ENCODE measurements around the gene ZNF878.

ZNF878 gene

DNA sequence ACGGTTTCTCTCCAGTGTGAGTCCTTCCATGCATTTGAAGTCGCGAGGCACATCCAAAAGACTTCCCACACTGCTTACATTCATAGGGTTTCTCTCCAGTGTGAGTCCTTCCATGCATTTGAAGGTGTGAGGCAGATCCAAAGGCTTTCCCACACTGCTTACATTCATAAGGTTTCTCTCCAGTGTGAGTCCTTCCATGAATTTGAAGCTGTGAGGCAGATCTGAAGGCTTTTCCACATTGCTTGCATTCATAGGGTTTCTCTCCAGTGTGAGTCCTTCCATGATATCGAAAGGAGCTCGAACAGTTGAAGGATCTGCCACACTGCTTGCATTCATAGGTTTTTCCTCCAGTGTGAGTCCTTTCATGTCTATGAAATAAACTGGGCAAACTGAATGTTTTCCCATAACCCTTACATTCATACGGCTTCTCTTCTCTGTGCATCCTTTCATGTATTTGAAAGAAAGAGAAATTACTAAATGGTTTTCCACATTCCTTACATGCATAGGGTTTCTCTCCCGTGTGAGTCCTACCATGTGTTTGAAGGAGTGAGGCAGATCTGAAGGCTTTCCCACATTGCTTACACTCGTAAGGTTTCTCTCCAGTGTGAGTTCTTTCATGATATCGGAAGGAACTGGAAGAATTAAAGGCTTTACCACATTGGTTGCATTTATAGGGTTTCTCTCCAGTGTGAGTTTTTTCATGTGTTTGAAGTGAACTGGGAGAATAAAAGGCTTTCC, 37.6 kb downstream of the ZNF878 start:
- H3K4me1 ChIP-seq (ENCODE audit: control insufficient read depth, insufficient read depth, low read length), result no peaks in the 10 kb centered on the region
- peaks cover 24% of the 10 kb centered on the region for H3K9me3 ChIP-seq (ENCODE audit: control insufficient read depth, low read length)
- no peak overlapping the region for H3K4me3 ChIP-seq (ENCODE audit: low read length)
- H3K27me3 ChIP-seq (ENCODE audit: control insufficient read depth, insufficient read depth, low read length), result no peaks in the 10 kb centered on the region
- no peak overlapping the region for H3K9ac ChIP-seq (ENCODE audit: low read length)
- H3K36me3 ChIP-seq (ENCODE audit: control insufficient read depth, insufficient read depth, low read length), result peaks cover 13% of the 10 kb centered on the region

DNA sequence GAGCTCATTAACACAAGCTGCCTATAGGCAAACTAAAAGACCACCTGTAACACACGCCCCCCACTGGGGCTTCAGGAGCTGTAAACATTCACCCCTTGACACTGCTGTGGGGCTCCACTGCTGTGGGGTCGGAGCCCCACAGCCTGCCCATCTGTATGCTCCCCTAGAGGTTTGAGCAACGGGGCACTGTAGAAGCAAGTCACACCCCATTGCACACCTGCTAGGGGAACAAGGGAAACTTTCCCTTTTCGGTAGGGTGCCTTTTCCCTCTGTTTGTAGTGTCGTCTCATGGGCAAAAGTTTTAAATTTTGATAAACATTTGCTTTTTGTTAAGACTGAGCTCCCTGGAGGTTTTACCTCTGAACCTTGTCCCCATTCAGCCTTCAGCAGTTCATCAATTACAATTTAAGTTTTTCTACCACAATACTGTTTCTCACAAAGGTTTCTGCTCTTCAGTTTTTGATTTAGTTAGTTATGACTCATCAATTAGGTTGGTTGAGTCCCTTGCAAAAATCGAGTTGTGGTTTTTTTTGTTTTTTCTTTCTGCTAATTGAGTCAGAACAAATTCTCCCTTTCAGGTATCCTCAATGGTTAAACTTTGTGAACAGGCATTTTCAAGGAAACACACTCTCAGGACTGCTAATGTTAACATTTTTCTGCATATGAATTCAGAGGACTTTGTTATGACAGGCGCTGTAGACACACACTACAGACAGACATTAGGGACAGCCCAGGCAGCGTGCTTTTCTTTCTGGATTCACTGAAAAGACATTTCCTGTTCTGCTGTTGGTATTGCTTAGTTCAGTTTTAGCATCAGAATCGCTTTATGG, 52.4 kb downstream of the ZNF878 start:
- no peaks in the 10 kb centered on the region for H3K36me3 ChIP-seq (ENCODE audit: control insufficient read depth, insufficient read depth, low read length)
- no peak overlapping the region for H3K4me3 ChIP-seq (ENCODE audit: low read length)
- no peaks in the 10 kb centered on the region for H3K4me1 ChIP-seq (ENCODE audit: control insufficient read depth, insufficient read depth, low read length)
- H3K9ac ChIP-seq (ENCODE audit: low read length), result no peak overlapping the region
- no peaks in the 10 kb centered on the region for H3K27me3 ChIP-seq (ENCODE audit: control insufficient read depth, insufficient read depth, low read length)
- no peaks in the 10 kb centered on the region for H3K9me3 ChIP-seq (ENCODE audit: control insufficient read depth, low read length)

DNA sequence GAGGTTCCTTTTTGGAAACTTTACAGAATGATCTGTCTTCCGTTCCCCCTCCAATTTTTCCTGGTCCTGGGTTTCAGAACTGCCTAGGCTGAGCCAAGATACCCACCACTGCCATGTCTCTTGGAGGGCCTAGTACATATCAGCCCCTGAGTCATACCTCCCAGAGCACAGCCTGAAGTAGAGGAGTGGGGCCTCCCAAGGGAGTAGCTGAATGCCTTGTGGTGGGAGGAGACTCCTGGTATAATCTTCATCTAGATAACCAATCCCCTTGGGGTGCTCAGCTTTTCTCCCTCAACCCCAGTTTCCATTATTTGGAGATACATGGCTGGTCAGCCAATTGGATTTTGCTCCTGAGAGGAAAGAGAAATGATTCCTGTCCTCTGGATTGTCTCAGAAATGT, 57.6 kb downstream of the ZNF878 start:
- H3K9ac ChIP-seq (ENCODE audit: low read length), result no peak overlapping the region
- no peak overlapping the region for H3K4me3 ChIP-seq (ENCODE audit: low read length)
- no peaks in the 10 kb centered on the region for H3K36me3 ChIP-seq (ENCODE audit: control insufficient read depth, insufficient read depth, low read length)
- peaks cover 13% of the 10 kb centered on the region for H3K4me1 ChIP-seq (ENCODE audit: control insufficient read depth, insufficient read depth, low read length)
- no peaks in the 10 kb centered on the region for H3K9me3 ChIP-seq (ENCODE audit: control insufficient read depth, low read length)
- H3K27me3 ChIP-seq (ENCODE audit: control insufficient read depth, insufficient read depth, low read length), result no peaks in the 10 kb centered on the region

All from mucosa of stomach (tissue), 1 donor.